GM23338 (cell line): ENCODE measurements around the gene MYCBP2. TPM values are rescaled to one million over a fixed set of nuclear protein-coding genes. Genes with fewer than 3 reads are reported as not detected.

Experiments
- ATAC-seq: fragments of 200-7000 bp; cut with Tn5 transposase; 3 replicates; pipeline ENCODE4 v1.9.1; 2020
- DNase-seq: peaks from one replicate; pipeline ENCODE4 v3.0.0-alpha.2; 2015; ENCODE audit warnings: low spot score
- H2AFZ ChIP-seq: fragments of 200-600 bp; sonication (generic); 2 replicates; pipeline ENCODE4 v1.8.0; 2016; ENCODE audit warnings: antibody characterized with exemption, mild to moderate bottlenecking, moderate library complexity
- H3F3A ChIP-seq: fragments of 200-600 bp; sonication (generic); replicated peaks from 2 replicates; pipeline ENCODE4 v1.8.0; 2017; ENCODE audit warnings: antibody characterized with exemption, mixed run types, low read depth
- H3K27ac ChIP-seq: fragments of 200-600 bp; sonication (generic); 2 replicates; pipeline ENCODE4 v1.6.1; 2016; ENCODE audit warnings: low read depth
- H3K27me3 ChIP-seq: fragments of 200-600 bp; sonication (generic); 2 replicates; pipeline ENCODE4 v1.8.0; 2016; ENCODE audit warnings: mild to moderate bottlenecking, mixed run types, moderate library complexity; ENCODE audit not compliant: insufficient read depth
- H3K36me3 ChIP-seq: fragments of 200-600 bp; sonication (generic); 2 replicates; pipeline ENCODE4 v1.8.0; 2016; ENCODE audit warnings: mild to moderate bottlenecking; ENCODE audit not compliant: insufficient read depth
- H3K4me1 ChIP-seq: fragments of 200-600 bp; sonication (generic); 2 replicates; pipeline ENCODE4 v1.8.0; 2016; ENCODE audit warnings: mild to moderate bottlenecking, moderate library complexity; ENCODE audit not compliant: insufficient read depth
- H3K4me2 ChIP-seq: fragments of 200-600 bp; sonication (generic); 2 replicates; pipeline ENCODE4 v1.7.1; 2017; ENCODE audit warnings: mixed run types
- H3K4me3 ChIP-seq: fragments of 200-600 bp; sonication (generic); 2 replicates; pipeline ENCODE4 v1.6.1; 2016; ENCODE audit warnings: mixed run types
- H3K79me2 ChIP-seq: fragments of 200-600 bp; sonication (generic); replicated peaks from 2 replicates; pipeline ENCODE4 v1.8.0; 2017; ENCODE audit warnings: mild to moderate bottlenecking; ENCODE audit not compliant: insufficient read depth
- H3K9me2 ChIP-seq: fragments of 200-600 bp; sonication (generic); 2 replicates; pipeline ENCODE4 v1.8.0; 2017; ENCODE audit not compliant: insufficient read depth
- H4K20me1 ChIP-seq: fragments of 200-600 bp; sonication (generic); replicated peaks from 2 replicates; pipeline ENCODE4 v1.8.0; 2017; ENCODE audit warnings: mild to moderate bottlenecking; ENCODE audit not compliant: insufficient read depth
- H3K27ac Mint-ChIP-seq: 2 replicates; pipeline ENCODE4 v1.8.0; 2020; ENCODE audit warnings: inconsistent platforms, mild to moderate bottlenecking, moderate library complexity, mixed read lengths
- H3K27me3 Mint-ChIP-seq: 3 replicates; pipeline ENCODE4 v1.8.0; 2022; ENCODE audit warnings: low read depth, mild to moderate bottlenecking, moderate library complexity, mixed read lengths, inconsistent platforms; ENCODE audit not compliant: insufficient read depth, poor library complexity
- H3K36me3 Mint-ChIP-seq: 3 replicates; pipeline ENCODE4 v1.8.0; 2021; ENCODE audit warnings: low read depth, mild to moderate bottlenecking, inconsistent platforms, moderate library complexity, mixed read lengths
- H3K4me1 Mint-ChIP-seq: 3 replicates; pipeline ENCODE4 v1.8.0; 2020; ENCODE audit warnings: mild to moderate bottlenecking, inconsistent platforms, mixed read lengths
- H3K4me3 Mint-ChIP-seq: 3 replicates; pipeline ENCODE4 v1.8.0; 2021; ENCODE audit warnings: moderate library complexity, mild to moderate bottlenecking, inconsistent platforms, mixed read lengths
- H3K9me3 Mint-ChIP-seq: 3 replicates; pipeline ENCODE4 v1.8.0; 2020; ENCODE audit warnings: moderate library complexity, mild to moderate bottlenecking, inconsistent platforms, mixed read lengths
- CTCF ChIP-seq, 2 experiments: fragments of 200-600 bp in 1 of 2; sonication (generic) in 1 of 2; conservative IDR thresholded peaks; 2 replicates each; pipeline versions ENCODE4 v1.5.1 to v1.6.1; 2016 to 2017; ENCODE audit warnings: antibody characterized with exemption in 2 of 2, low read depth in 2 of 2, mild to moderate bottlenecking in 2 of 2, moderate library complexity in 1 of 2
- EZH2phosphoT487 ChIP-seq: fragments of 200-600 bp; sonication (generic); IDR thresholded peaks from one replicate; pipeline ENCODE4 v1.8.1; 2018; ENCODE audit warnings: antibody characterized with exemption; ENCODE audit not compliant: unreplicated experiment
- JUNB ChIP-seq: IDR thresholded peaks from one replicate; pipeline ENCODE4 v1.6.1; 2016; ENCODE audit warnings: antibody characterized with exemption; ENCODE audit not compliant: unreplicated experiment
- NANOG ChIP-seq: IDR thresholded peaks from 2 replicates; pipeline ENCODE4 v1.6.1; 2016; ENCODE audit warnings: antibody characterized with exemption, borderline replicate concordance
- POLR2AphosphoS5 ChIP-seq: IDR thresholded peaks from 2 replicates; pipeline ENCODE4 v1.6.1; 2016; ENCODE audit warnings: antibody characterized with exemption, low read depth
- ZNF114 ChIP-seq: fragments of 250-450 bp; sonication (Bioruptor Pico); IDR thresholded peaks from 2 replicates; pipeline ENCODE4 v1.5.0; 2020; ENCODE audit warnings: mild to moderate bottlenecking, moderate library complexity
- ZNF331 ChIP-seq: fragments of 250-450 bp; sonication (Bioruptor Pico); IDR thresholded peaks from 2 replicates; pipeline ENCODE4 v1.5.0; 2020; ENCODE audit warnings: low read depth, mild to moderate bottlenecking, moderate library complexity
- ZNF462 ChIP-seq: fragments of 250-450 bp; sonication (Bioruptor Pico); IDR thresholded peaks from 2 replicates; pipeline ENCODE4 v1.5.0; 2020; ENCODE audit warnings: mild to moderate bottlenecking, moderate library complexity
- polyA plus RNA-seq: library from polyadenylated mRNA; unstranded; fragments of >200 nt; fragmentation: Nextera tagmentation; extraction: Ambion mirVana; gene quantifications from 2 replicates; pipeline ENCODE4 v1.2.1, GENCODE V29; 2016
- total RNA-seq: library from RNA; depleted of rRNA; stranded (reverse); fragments of >200 nt; shearing (Covaris generic); gene quantifications from 2 replicates; pipeline ENCODE4 v1.2.3, GENCODE V29; 2014

MYCBP2 gene
- total and polyA plus RNA-seq, 2 experiments from 2014 or later: 54.6 to 77.2 TPM

- ATAC-seq (no peak), DNase-seq (no peak)
- H4K20me1 ChIP-seq: no peaks in the 10 kb centered on the region
- no peaks in the 10 kb centered on the region for H3K27me3 ChIP-seq
- Mint-ChIP-seq H3K27ac (peak overlapping the region; percentile 33; the same call in 1 of the 2 replicates), H3K36me3 (peaks cover 21% of the 10 kb centered on the region; the same call in 2 of the 3 replicates), H3K27me3 (no peaks in the 10 kb centered on the region), H3K9me3 (no peaks in the 10 kb centered on the region), H3K4me1 (no peaks in the 10 kb centered on the region), H3K4me3 (no peak overlapping the region)
- no peak overlapping the region for H3K4me3 ChIP-seq
- no peaks in the 10 kb centered on the region for H3F3A ChIP-seq
- no peaks in the 10 kb centered on the region for H3K79me2 ChIP-seq
- no peak overlapping the region for H3K4me2 ChIP-seq
- TF ChIP-seq NANOG: no peak
- TF ChIP-seq EZH2phosphoT487: no peak
- H2AFZ ChIP-seq: no peak overlapping the region
- peaks cover 10% of the 10 kb centered on the region; the same call in 1 of the 2 replicates for H3K36me3 ChIP-seq
- H3K9me2 ChIP-seq: no peaks in the 10 kb centered on the region
- no peaks in the 10 kb centered on the region for H3K4me1 ChIP-seq
- peak overlapping the region; percentile 34; the same call in 1 of the 2 replicates for H3K27ac ChIP-seq
These were observed 261.3 kb downstream of the MYCBP2 start for GRCh38 chr13:77065461-77066147.

- no peak for DNase-seq
- Histone ChIP-seq H3K4me3 (no peak overlapping the region), H3F3A (no peaks in the 10 kb centered on the region), H3K4me2 (no peak overlapping the region), H3K27ac (no peak overlapping the region), H3K36me3 (peaks cover 10% of the 10 kb centered on the region; the same call in 1 of the 2 replicates), H3K27me3 (no peaks in the 10 kb centered on the region), H3K79me2 (no peaks in the 10 kb centered on the region), H2AFZ (no peak overlapping the region), H3K4me1 (no peaks in the 10 kb centered on the region), H4K20me1 (no peaks in the 10 kb centered on the region), H3K9me2 (no peaks in the 10 kb centered on the region)
- no peaks in the 10 kb centered on the region for H3K9me3 Mint-ChIP-seq
- peaks cover 9% of the 10 kb centered on the region; the same call in 2 of the 3 replicates for H3K36me3 Mint-ChIP-seq
- H3K27me3 Mint-ChIP-seq: no peaks in the 10 kb centered on the region
- H3K27ac Mint-ChIP-seq: no peak overlapping the region; the same call in 1 of the 2 replicates
- TF ChIP-seq NANOG (no peak), ZNF331 (CRISPR knock-in tag) (no peak), ZNF114 (CRISPR knock-in tag) (no peak)
- ATAC-seq: no peak
- H3K4me3 Mint-ChIP-seq: no peak overlapping the region
- H3K4me1 Mint-ChIP-seq: no peaks in the 10 kb centered on the region
These were observed 264.8 kb downstream of the MYCBP2 start for GRCh38 chr13:77062097-77062496.

GRCh38 chr13:77061362-77061761 is 265.5 kb downstream of the MYCBP2 start:
- Histone ChIP-seq H3F3A (no peaks in the 10 kb centered on the region), H3K4me2 (no peak overlapping the region), H3K27ac (no peak overlapping the region), H3K4me1 (no peaks in the 10 kb centered on the region), H3K27me3 (no peaks in the 10 kb centered on the region), H3K9me2 (no peaks in the 10 kb centered on the region), H3K4me3 (no peak overlapping the region), H2AFZ (no peak overlapping the region), H3K36me3 (peaks cover 7% of the 10 kb centered on the region; the same call in 1 of the 2 replicates), H3K79me2 (no peaks in the 10 kb centered on the region), H4K20me1 (no peaks in the 10 kb centered on the region)
- H3K4me1 Mint-ChIP-seq: no peaks in the 10 kb centered on the region
- no peak overlapping the region for H3K27ac Mint-ChIP-seq
- H3K27me3 Mint-ChIP-seq: no peaks in the 10 kb centered on the region
- no peaks in the 10 kb centered on the region for H3K9me3 Mint-ChIP-seq
- H3K4me3 Mint-ChIP-seq: no peak overlapping the region
- ATAC-seq (no peak), DNase-seq (no peak)
- peaks cover 8% of the 10 kb centered on the region; the same call in 2 of the 3 replicates for H3K36me3 Mint-ChIP-seq
- TF ChIP-seq CTCF (conservative IDR thresholded peaks at IDR 0.05; ENCODE audit: low read depth in 2 of 2) (no peak), ZNF114 (CRISPR knock-in tag) (no peak), ZNF331 (CRISPR knock-in tag) (no peak), POLR2AphosphoS5 (no peak), JUNB (no peak), ZNF462 (no peak), NANOG (no peak)
